SU-DHL-6 (cell line): Measurements from ENCODE around the gene EIF3CL.
A peak's percentile ranks its signal among the peaks of the same experiment; 100 is the strongest.
"Not testable (repeated sequence)": the region's sequence is repeated elsewhere in the genome, so short reads cannot be mapped to it uniquely, and the experiment has no call there.

Experiments
- H2AFZ ChIP-seq: fragments of 200-600 bp; sonication (generic); 2 replicates; pipeline ENCODE4 v1.6.1; 2014; ENCODE audit warnings: low read depth, mild to moderate bottlenecking, moderate library complexity, mixed read lengths, antibody characterized with exemption, low read length; ENCODE audit not compliant: severe bottlenecking
- H3F3A ChIP-seq: fragments of 200-600 bp; shearing (Covaris generic); 2 replicates; pipeline ENCODE4 v1.6.0; 2016; ENCODE audit warnings: antibody characterized with exemption, mild to moderate bottlenecking; ENCODE audit not compliant: insufficient read depth
- H3K27ac ChIP-seq: fragments of 200-600 bp; sonication (generic); 2 replicates; pipeline ENCODE4 v1.5.1; 2016; ENCODE audit warnings: low read depth, mild to moderate bottlenecking, low read length, moderate library complexity, mixed read lengths
- H3K27me3 ChIP-seq: fragments of 200-600 bp; sonication (generic), shearing (Covaris generic); 2 replicates; pipeline ENCODE4 v1.6.0; 2014; ENCODE audit warnings: mild to moderate bottlenecking, low read length
- H3K36me3 ChIP-seq: fragments of 200-600 bp; sonication (generic); 2 replicates; pipeline ENCODE4 v1.6.1; 2014; ENCODE audit warnings: mild to moderate bottlenecking, low read length, mixed read lengths
- H3K4me2 ChIP-seq: fragments of 300-600, 200-600 bp; shearing (Covaris generic), sonication (generic); 2 replicates; pipeline ENCODE4 v1.6.0; 2014; ENCODE audit warnings: low read length, low read depth, mild to moderate bottlenecking; ENCODE audit not compliant: poor library complexity, severe bottlenecking
- H3K4me3 ChIP-seq: fragments of 200-600 bp; sonication (generic); 2 replicates; pipeline ENCODE4 v1.5.1; 2014; ENCODE audit warnings: antibody characterized with exemption, low read length, mild to moderate bottlenecking, mixed read lengths; ENCODE audit not compliant: insufficient read depth, poor library complexity, severe bottlenecking
- H3K79me2 ChIP-seq: fragments of 200-600 bp; sonication (generic); 2 replicates; pipeline ENCODE4 v1.6.1; 2014; ENCODE audit warnings: mild to moderate bottlenecking, low read length, moderate library complexity; ENCODE audit not compliant: insufficient read depth
- H3K9ac ChIP-seq: fragments of 200-600 bp; sonication (generic); 2 replicates; pipeline ENCODE4 v1.7.0; 2014; ENCODE audit warnings: mild to moderate bottlenecking, low read length
- H3K9me2 ChIP-seq: fragments of 200-600 bp; sonication (generic); replicated peaks from 2 replicates; pipeline ENCODE4 v1.6.1; 2014; ENCODE audit warnings: low read length; ENCODE audit not compliant: insufficient read depth
- H3K9me3 ChIP-seq: fragments of 200-600 bp; sonication (generic); 2 replicates; pipeline ENCODE4 v1.6.1; 2014; ENCODE audit warnings: low read length, mixed read lengths; ENCODE audit not compliant: insufficient read depth
- H4K20me1 ChIP-seq: fragments of 200-600 bp; sonication (generic); 2 replicates; pipeline ENCODE4 v1.6.1; 2014; ENCODE audit warnings: low read depth, mild to moderate bottlenecking, antibody characterized with exemption, low read length, moderate library complexity, mixed read lengths

The EIF3CL gene

GRCh38 chr16:28403220-28404072 is at the start of gene EIF3CL:
Gene EIF3CL, minus strand, starts transcription at chr16:28403841. Its CDS starts 223 bp downstream, at chr16:28403618.
- not testable (repeated sequence) for H3K9me3 ChIP-seq, H2AFZ ChIP-seq, H3K79me2 ChIP-seq, H3K36me3 ChIP-seq, H3K9me2 ChIP-seq, H3K27me3 ChIP-seq, H4K20me1 ChIP-seq, H3K27ac ChIP-seq, H3F3A ChIP-seq
- Histone ChIP-seq H3K4me3 (peak within 1 kb of the TSS; percentile 48), H3K9ac (peak within 1 kb of the TSS; percentile 36; the same call in 1 of the 2 replicates), H3K4me2 (peak within 1 kb of the TSS; percentile 44)

GRCh38 chr16:28447081-28447480 is 43.4 kb upstream of the EIF3CL start:
- not testable (repeated sequence) for H4K20me1 ChIP-seq, H3K27me3 ChIP-seq, H3K27ac ChIP-seq, H2AFZ ChIP-seq, H3K9ac ChIP-seq, H3F3A ChIP-seq, H3K79me2 ChIP-seq, H3K4me3 ChIP-seq, H3K9me2 ChIP-seq, H3K4me2 ChIP-seq, H3K36me3 ChIP-seq, H3K9me3 ChIP-seq

- H3K27ac ChIP-seq, H3K9me2 ChIP-seq, H3K27me3 ChIP-seq, H3K36me3 ChIP-seq, H3K4me3 ChIP-seq, H3K9ac ChIP-seq, H3K79me2 ChIP-seq, H3K9me3 ChIP-seq, H3K4me2 ChIP-seq, H3F3A ChIP-seq, H4K20me1 ChIP-seq, H2AFZ ChIP-seq: not testable (repeated sequence)
These were observed 42.7 kb upstream of the EIF3CL start for GRCh38 chr16:28446388-28446787.

GRCh38 chr16:28443943-28444342 is 40.3 kb upstream of the EIF3CL start:
- not testable (repeated sequence) for H2AFZ ChIP-seq, H3K27me3 ChIP-seq, H3K4me2 ChIP-seq, H3K79me2 ChIP-seq, H3F3A ChIP-seq, H3K9ac ChIP-seq, H3K27ac ChIP-seq, H3K9me3 ChIP-seq, H4K20me1 ChIP-seq, H3K4me3 ChIP-seq, H3K9me2 ChIP-seq, H3K36me3 ChIP-seq

GRCh38 chr16:28438899-28439298 is 35.3 kb upstream of the EIF3CL start:
- H3K4me3 ChIP-seq, H3K9me3 ChIP-seq, H3K4me2 ChIP-seq, H2AFZ ChIP-seq, H3F3A ChIP-seq, H3K27me3 ChIP-seq, H3K36me3 ChIP-seq, H3K27ac ChIP-seq, H3K79me2 ChIP-seq, H4K20me1 ChIP-seq, H3K9me2 ChIP-seq, H3K9ac ChIP-seq: not testable (repeated sequence)

- H3K4me2 ChIP-seq, H3K36me3 ChIP-seq, H3K9me2 ChIP-seq, H3K79me2 ChIP-seq, H3K9ac ChIP-seq, H3K27ac ChIP-seq, H3K9me3 ChIP-seq, H3F3A ChIP-seq, H4K20me1 ChIP-seq, H2AFZ ChIP-seq, H3K27me3 ChIP-seq, H3K4me3 ChIP-seq: not testable (repeated sequence)
These were observed 31.7 kb upstream of the EIF3CL start for GRCh38 chr16:28435340-28435739.

- H3K79me2 ChIP-seq, H4K20me1 ChIP-seq, H3K36me3 ChIP-seq, H2AFZ ChIP-seq, H3F3A ChIP-seq, H3K4me2 ChIP-seq, H3K4me3 ChIP-seq, H3K9me3 ChIP-seq, H3K9ac ChIP-seq, H3K9me2 ChIP-seq, H3K27me3 ChIP-seq, H3K27ac ChIP-seq: not testable (repeated sequence)
These were observed 22.5 kb upstream of the EIF3CL start for GRCh38 chr16:28426060-28426680.

GRCh38 chr16:28421071-28421750 is 17.6 kb upstream of the EIF3CL start:
- H4K20me1 ChIP-seq, H3K79me2 ChIP-seq, H3K36me3 ChIP-seq, H3F3A ChIP-seq, H2AFZ ChIP-seq, H3K27ac ChIP-seq, H3K27me3 ChIP-seq, H3K9me2 ChIP-seq, H3K4me3 ChIP-seq, H3K4me2 ChIP-seq, H3K9ac ChIP-seq, H3K9me3 ChIP-seq: not testable (repeated sequence)
